Subcutaneous adipose tissue (tissue), 4 donors: Measurements from ENCODE around the gene SLC6A7. TPM values are rescaled to one million over a fixed set of nuclear protein-coding genes. Genes with fewer than 3 reads are reported as not detected.

Source experiments
- CTCF ChIP-seq: fragments of 450-650 bp; IDR thresholded peaks from one replicate; pipeline ENCODE4 v1.5.1; 2016; ENCODE audit warnings: low read depth, mild to moderate bottlenecking, control low read depth, antibody characterized with exemption, moderate library complexity
- total RNA-seq, 4 donors: library from RNA; depleted of rRNA; stranded (reverse); fragments of >200 nt; gene quantifications; one replicate each; pipeline ENCODE4 v1.1.0, GENCODE V29; 2016

The SLC6A7 gene
- total RNA-seq, 4 donors from 2014 or later, result 0.17 TPM; not detected in 3

- no peak for TF ChIP-seq CTCF
Measured at GRCh38 chr5:150168864-150169263, 21.0 kb upstream of the SLC6A7 start.

GRCh38 chr5:150172145-150172544 lies 17.7 kb upstream of the SLC6A7 start:
- no peak for TF ChIP-seq CTCF

- TF ChIP-seq CTCF, result no peak
Measured at GRCh38 chr5:150172556-150172955, 17.3 kb upstream of the SLC6A7 start.

- TF ChIP-seq CTCF, result no peak
Measured at GRCh38 chr5:150173161-150173560, 16.7 kb upstream of the SLC6A7 start.

GRCh38 chr5:150174285-150174684 lies 15.6 kb upstream of the SLC6A7 start:
- no peak for TF ChIP-seq CTCF

GRCh38 chr5:150175076-150175475 lies 14.8 kb upstream of the SLC6A7 start:
- TF ChIP-seq CTCF, result no peak

GRCh38 chr5:150175536-150175935 lies 14.3 kb upstream of the SLC6A7 start:
- TF ChIP-seq CTCF, result no peak
